ENCODE data around the gene CUL7.

- TF ChIP-seq CTCF (IDR thresholded peaks at IDR 0.05) (no peak), EZH2 (IDR thresholded peaks at IDR 0.05; ENCODE audit: borderline replicate concordance, insufficient read depth, low read depth, low read length, poor library complexity, severe bottlenecking) (no peak)
Observed at GRCh38 chr6:43088654-43089056, 35.0 kb upstream of the CUL7 start.

Data from B cell (primary cell).